ENCODE results near the gene CCDC60. TPM values are rescaled to one million over a fixed set of nuclear protein-coding genes. Genes with fewer than 3 reads are reported as not detected.
A peak's percentile ranks its signal among the peaks of the same experiment; 100 is the strongest.

CCDC60 gene
- total and polyA plus RNA-seq, 2 experiments from 2014 or later: 15.7 to 19.1 TPM

GRCh38 chr12:119308708-119309456, 25.6 kb upstream of the CCDC60 start:
- TF ChIP-seq, protein P1, sequence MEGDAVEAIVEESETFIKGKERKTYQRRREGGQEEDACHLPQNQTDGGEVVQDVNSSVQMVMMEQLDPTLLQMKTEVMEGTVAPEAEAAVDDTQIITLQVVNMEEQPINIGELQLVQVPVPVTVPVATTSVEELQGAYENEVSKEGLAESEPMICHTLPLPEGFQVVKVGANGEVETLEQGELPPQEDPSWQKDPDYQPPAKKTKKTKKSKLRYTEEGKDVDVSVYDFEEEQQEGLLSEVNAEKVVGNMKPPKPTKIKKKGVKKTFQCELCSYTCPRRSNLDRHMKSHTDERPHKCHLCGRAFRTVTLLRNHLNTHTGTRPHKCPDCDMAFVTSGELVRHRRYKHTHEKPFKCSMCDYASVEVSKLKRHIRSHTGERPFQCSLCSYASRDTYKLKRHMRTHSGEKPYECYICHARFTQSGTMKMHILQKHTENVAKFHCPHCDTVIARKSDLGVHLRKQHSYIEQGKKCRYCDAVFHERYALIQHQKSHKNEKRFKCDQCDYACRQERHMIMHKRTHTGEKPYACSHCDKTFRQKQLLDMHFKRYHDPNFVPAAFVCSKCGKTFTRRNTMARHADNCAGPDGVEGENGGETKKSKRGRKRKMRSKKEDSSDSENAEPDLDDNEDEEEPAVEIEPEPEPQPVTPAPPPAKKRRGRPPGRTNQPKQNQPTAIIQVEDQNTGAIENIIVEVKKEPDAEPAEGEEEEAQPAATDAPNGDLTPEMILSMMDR (IDR thresholded peaks at IDR 0.05; ENCODE audit: low read depth, low read length): no peak
- H3K9me3 ChIP-seq (ENCODE audit: low read depth): no peaks in the 10 kb centered on the region
- no peak overlapping the region for H3K27ac ChIP-seq
- no peak for DNase-seq (ENCODE audit: low read depth in 1 of 2, low spot score in 1 of 2)
- peaks cover 5% of the 10 kb centered on the region for H3K4me1 ChIP-seq (ENCODE audit: low read depth)
- H3K36me3 ChIP-seq: no peaks in the 10 kb centered on the region
- no peaks in the 10 kb centered on the region for H3K27me3 ChIP-seq
- H3K4me3 ChIP-seq: no peak overlapping the region

- no peaks in the 10 kb centered on the region for H3K27me3 ChIP-seq
- H3K4me1 ChIP-seq (ENCODE audit: low read depth): peaks cover 5% of the 10 kb centered on the region
- no peaks in the 10 kb centered on the region for H3K36me3 ChIP-seq
- H3K9me3 ChIP-seq (ENCODE audit: low read depth): no peaks in the 10 kb centered on the region
- DNase-seq (ENCODE audit: low read depth in 1 of 2, low spot score in 1 of 2): no peak
- H3K27ac ChIP-seq: peak overlapping the region; percentile 26
- TF ChIP-seq, protein P1 (IDR thresholded peaks at IDR 0.05; ENCODE audit: low read depth, low read length): no peak
- no peak overlapping the region for H3K4me3 ChIP-seq
Observed at GRCh38 chr12:119311878-119312277, 22.7 kb upstream of the CCDC60 start.

- H3K27ac ChIP-seq: no peak overlapping the region
- TF ChIP-seq, protein P1 (IDR thresholded peaks at IDR 0.05; ENCODE audit: low read depth, low read length): no peak
Observed at GRCh38 chr12:119312904-119313303, 21.6 kb upstream of the CCDC60 start.

GRCh38 chr12:119314290-119314689, 20.2 kb upstream of the CCDC60 start:
- no peaks in the 10 kb centered on the region for H3K27me3 ChIP-seq
- no peak overlapping the region for H3K27ac ChIP-seq
- DNase-seq (ENCODE audit: low read depth in 1 of 2, low spot score in 1 of 2): no peak
- H3K4me1 ChIP-seq (ENCODE audit: low read depth): peaks cover 14% of the 10 kb centered on the region
- no peak overlapping the region for H3K4me3 ChIP-seq
- no peaks in the 10 kb centered on the region for H3K9me3 ChIP-seq (ENCODE audit: low read depth)
- no peaks in the 10 kb centered on the region for H3K36me3 ChIP-seq
- TF ChIP-seq, protein P1 (IDR thresholded peaks at IDR 0.05; ENCODE audit: low read depth, low read length): no peak

More at GRCh38 chr12:119312904-119313303, 21.6 kb upstream of the CCDC60 start:
- Histone ChIP-seq H3K4me3 (no peak overlapping the region), H3K9me3 (ENCODE audit: low read depth) (no peaks in the 10 kb centered on the region), H3K4me1 (ENCODE audit: low read depth) (peaks cover 5% of the 10 kb centered on the region), H3K27me3 (no peaks in the 10 kb centered on the region), H3K36me3 (no peaks in the 10 kb centered on the region)
- no peak for DNase-seq (ENCODE audit: low read depth in 1 of 2, low spot score in 1 of 2)

GRCh38 chr12:119319638-119320037, 14.9 kb upstream of the CCDC60 start:
- Histone ChIP-seq H3K9me3 (ENCODE audit: low read depth) (no peaks in the 10 kb centered on the region), H3K36me3 (no peaks in the 10 kb centered on the region), H3K4me3 (no peak overlapping the region), H3K27me3 (no peaks in the 10 kb centered on the region), H3K27ac (no peak overlapping the region), H3K4me1 (ENCODE audit: low read depth) (peaks cover 13% of the 10 kb centered on the region)
- TF ChIP-seq, protein P1 (IDR thresholded peaks at IDR 0.05; ENCODE audit: low read depth, low read length): no peak
- no peak for DNase-seq (ENCODE audit: low read depth in 1 of 2, low spot score in 1 of 2)
